Cardiac muscle cell (in vitro differentiated cells and primary cell): ENCODE data around the gene SLC18A3. TPM values are rescaled to one million over a fixed set of nuclear protein-coding genes. Genes with fewer than 3 reads are reported as not detected.
A peak's percentile ranks its signal among the peaks of the same experiment; 100 is the strongest.

Experiments used
- DNase-seq, 2 donors: peaks; one replicate each; pipeline versions ENCODE4 v3.0.0 to v3.0.0-alpha.2; 2010 to 2017; ENCODE audit warnings: low read depth in 1 of 2, low spot score in 1 of 2
- H3K27ac ChIP-seq: fragments of 200-600 bp; sonication (generic); 2 replicates; pipeline ENCODE4 v1.5.1; 2016
- H3K27me3 ChIP-seq: fragments of 200-600 bp; sonication (generic); 2 replicates; pipeline ENCODE4 v1.6.0; 2016; ENCODE audit warnings: control low read depth
- H3K36me3 ChIP-seq: fragments of 200-600 bp; sonication (generic); 2 replicates; pipeline ENCODE4 v1.5.1; 2016; ENCODE audit warnings: control low read depth
- H3K4me1 ChIP-seq: fragments of 200-600 bp; sonication (generic); 2 replicates; pipeline ENCODE4 v1.8.1; 2017; ENCODE audit warnings: low read depth, mild to moderate bottlenecking, mixed run types
- H3K4me3 ChIP-seq: fragments of 200-600 bp; sonication (generic); 2 replicates; pipeline ENCODE4 v1.5.1; 2016; ENCODE audit warnings: mild to moderate bottlenecking
- H3K9me3 ChIP-seq: fragments of 200-600 bp; sonication (generic); 2 replicates; pipeline ENCODE4 v1.5.1; 2017; ENCODE audit warnings: low read depth, mild to moderate bottlenecking, control low read depth
- polyA plus RNA-seq: library from polyadenylated mRNA; unstranded; fragments of >200 nt; fragmentation: Nextera tagmentation; extraction: Ambion mirVana; gene quantifications from 2 replicates; pipeline ENCODE4 v1.2.1, GENCODE V29; 2016
- total RNA-seq: library from RNA; depleted of rRNA; stranded (reverse); fragments of >200 nt; gene quantifications from 2 replicates; pipeline ENCODE4 v1.2.3, GENCODE V29; 2016
- TF ChIP-seq, protein P1 (sequence below): IDR thresholded peaks from 2 replicates; pipeline ENCODE4 v1.5.1; 2012; ENCODE audit warnings: low read depth, mild to moderate bottlenecking, low read length

The SLC18A3 gene
- total and polyA plus RNA-seq, 2 experiments from 2014 or later, result not detected

DNA sequence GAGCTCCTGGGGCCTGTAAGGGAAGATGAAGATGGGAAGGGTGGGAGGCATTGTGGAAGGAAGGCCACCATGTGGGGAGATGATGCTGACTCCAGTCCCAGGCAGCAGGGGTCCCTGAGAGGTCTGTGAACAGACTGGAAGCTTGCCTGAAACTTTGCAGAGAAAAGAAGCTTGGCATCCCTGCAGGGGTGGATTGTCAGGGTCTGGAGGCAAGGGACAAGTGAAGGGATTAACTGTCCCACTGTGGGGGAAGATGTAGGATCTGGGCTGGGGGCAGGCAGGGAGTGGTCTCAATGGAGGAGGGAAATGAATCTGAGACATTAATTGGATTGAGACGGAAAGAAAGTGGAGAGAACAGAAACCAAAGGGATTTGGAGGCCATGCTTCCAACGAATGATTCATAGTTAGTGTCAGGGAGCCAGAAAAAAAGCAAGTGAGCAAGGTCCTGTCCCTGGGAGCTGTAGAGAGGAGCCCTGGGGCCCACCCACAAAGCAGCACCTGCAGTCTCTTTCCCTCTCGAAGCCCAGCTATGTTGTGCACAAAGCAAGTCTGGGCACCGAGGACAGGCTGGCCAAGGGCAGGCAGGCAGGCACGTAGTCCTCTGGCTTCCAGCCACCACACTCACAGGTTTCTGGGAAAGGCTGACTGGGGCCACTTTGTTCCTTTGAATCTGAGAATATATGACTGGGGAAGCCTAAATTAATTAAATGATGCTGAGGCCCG lies 4.7 kb upstream of the SLC18A3 start:
- peaks cover 85% of the 10 kb centered on the region for H3K27me3 ChIP-seq
- no peak for DNase-seq
- H3K4me1 ChIP-seq, result peaks cover 6% of the 10 kb centered on the region
- TF ChIP-seq, protein P1, sequence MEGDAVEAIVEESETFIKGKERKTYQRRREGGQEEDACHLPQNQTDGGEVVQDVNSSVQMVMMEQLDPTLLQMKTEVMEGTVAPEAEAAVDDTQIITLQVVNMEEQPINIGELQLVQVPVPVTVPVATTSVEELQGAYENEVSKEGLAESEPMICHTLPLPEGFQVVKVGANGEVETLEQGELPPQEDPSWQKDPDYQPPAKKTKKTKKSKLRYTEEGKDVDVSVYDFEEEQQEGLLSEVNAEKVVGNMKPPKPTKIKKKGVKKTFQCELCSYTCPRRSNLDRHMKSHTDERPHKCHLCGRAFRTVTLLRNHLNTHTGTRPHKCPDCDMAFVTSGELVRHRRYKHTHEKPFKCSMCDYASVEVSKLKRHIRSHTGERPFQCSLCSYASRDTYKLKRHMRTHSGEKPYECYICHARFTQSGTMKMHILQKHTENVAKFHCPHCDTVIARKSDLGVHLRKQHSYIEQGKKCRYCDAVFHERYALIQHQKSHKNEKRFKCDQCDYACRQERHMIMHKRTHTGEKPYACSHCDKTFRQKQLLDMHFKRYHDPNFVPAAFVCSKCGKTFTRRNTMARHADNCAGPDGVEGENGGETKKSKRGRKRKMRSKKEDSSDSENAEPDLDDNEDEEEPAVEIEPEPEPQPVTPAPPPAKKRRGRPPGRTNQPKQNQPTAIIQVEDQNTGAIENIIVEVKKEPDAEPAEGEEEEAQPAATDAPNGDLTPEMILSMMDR, result no peak
- no peak overlapping the region for H3K4me3 ChIP-seq
- no peaks in the 10 kb centered on the region for H3K36me3 ChIP-seq
- H3K27ac ChIP-seq, result no peak overlapping the region
- H3K9me3 ChIP-seq, result no peaks in the 10 kb centered on the region

DNA sequence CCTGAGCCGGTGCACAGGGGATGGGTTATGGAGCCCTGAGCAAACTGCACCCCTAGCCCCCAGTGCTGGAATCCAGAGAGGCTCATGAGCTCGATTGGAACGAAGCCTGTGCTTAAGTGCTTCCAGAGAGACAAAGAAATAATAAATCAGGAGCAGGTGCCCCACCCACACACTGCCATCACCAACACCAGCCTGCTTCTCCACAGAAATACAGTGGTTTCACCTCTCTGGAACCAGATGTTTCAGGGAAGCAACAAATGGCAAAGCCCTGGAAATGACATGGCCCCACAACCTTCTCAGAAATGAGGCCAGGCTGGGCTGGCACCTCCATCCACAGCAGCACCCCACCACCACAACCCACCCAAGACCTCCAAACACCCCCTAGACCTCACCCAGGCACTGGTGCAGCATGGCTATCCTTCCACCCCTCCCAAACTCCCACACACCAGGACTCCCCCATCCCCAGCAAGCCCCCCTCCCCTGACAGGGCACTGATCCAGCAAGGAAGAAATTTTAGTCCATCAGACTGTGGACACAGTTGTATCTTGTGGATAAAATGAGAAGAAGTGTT lies 4.1 kb upstream of the SLC18A3 start:
- Histone ChIP-seq H3K4me1 (peaks cover 6% of the 10 kb centered on the region), H3K9me3 (no peaks in the 10 kb centered on the region), H3K27me3 (peaks cover 92% of the 10 kb centered on the region), H3K36me3 (no peaks in the 10 kb centered on the region), H3K4me3 (no peak overlapping the region), H3K27ac (no peak overlapping the region)
- DNase-seq, result no peak
- TF ChIP-seq, protein P1, result no peak

DNA sequence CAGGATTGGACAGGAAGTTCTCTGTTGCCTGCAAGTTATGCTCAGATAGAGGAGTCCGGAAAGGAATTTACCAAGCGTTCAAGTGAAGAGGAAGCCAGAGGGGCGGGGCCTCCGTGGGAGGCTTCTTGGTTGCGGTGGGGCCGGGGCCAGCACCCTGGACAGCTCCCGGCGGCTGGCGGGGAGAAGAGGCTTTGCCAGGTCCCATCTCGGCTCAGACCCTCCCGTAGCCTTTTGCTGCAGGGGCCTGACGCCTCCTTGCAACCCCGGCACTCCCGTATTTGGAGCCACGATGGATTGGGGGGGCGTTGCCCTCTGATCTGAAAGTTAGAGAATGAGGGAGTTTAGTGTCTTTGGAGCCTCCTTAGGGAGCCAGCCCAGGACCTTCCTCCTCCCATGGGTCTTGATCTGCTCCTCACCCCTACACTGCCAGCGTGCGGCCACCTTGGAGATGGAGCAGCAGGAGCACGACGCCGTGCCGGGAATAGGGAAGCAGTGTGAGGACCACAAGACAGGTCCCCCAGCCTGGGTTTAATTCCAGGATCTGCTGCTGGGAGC lies 3.1 kb upstream of the SLC18A3 start:
- Histone ChIP-seq H3K4me3 (no peak overlapping the region), H3K36me3 (no peaks in the 10 kb centered on the region), H3K27me3 (peaks cover 97% of the 10 kb centered on the region), H3K27ac (no peak overlapping the region), H3K9me3 (no peaks in the 10 kb centered on the region), H3K4me1 (peaks cover 6% of the 10 kb centered on the region)
- TF ChIP-seq, protein P1, result no peak
- peak; percentile 91 to 94 for DNase-seq

DNA sequence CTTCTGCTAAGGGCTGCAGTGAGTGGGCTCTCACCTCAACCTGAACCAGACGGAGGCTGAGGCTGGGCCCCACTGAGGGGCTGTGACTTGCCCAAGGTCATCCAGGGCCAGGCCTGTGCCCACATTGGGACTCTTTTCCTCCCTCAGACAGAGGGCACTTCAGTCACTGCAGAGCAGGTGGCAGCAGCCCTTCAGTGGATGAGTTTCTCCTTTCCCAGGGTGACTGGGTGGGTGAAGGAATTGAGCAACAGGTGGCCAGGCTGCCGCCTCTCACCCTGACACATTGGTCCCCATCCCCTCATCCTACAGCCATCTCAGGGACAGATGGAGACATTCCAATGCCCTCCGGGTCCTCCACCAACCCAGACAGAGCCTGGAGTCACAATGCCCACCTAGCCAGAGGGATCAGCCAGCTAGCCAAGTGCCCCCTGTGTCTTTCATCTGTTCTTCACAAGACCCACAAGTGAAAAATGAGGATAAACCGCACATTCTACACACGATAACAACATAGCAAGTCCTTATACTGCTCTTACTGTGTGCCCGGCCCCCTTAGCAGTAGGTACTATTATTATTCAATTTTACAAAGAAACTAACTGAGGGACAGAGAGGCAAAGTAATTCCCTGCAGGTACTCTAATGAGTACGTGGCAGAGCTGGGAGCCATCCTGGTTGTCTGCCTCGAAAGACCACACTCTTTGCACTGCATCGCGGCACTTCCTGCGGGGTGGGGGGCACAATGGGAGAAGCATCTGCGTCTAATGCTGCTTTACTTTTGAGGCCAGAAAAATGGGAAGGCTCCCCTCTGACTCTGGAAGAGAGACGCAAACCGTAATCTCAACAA lies 1.7 kb upstream of the SLC18A3 start:
- peaks cover 6% of the 10 kb centered on the region for H3K4me1 ChIP-seq
- no peak overlapping the region for H3K27ac ChIP-seq
- no peaks in the 10 kb centered on the region for H3K36me3 ChIP-seq
- no peak overlapping the region for H3K4me3 ChIP-seq
- H3K9me3 ChIP-seq, result no peaks in the 10 kb centered on the region
- H3K27me3 ChIP-seq, result peaks cover 97% of the 10 kb centered on the region
- no peak for DNase-seq
- TF ChIP-seq, protein P1, result no peak

DNA sequence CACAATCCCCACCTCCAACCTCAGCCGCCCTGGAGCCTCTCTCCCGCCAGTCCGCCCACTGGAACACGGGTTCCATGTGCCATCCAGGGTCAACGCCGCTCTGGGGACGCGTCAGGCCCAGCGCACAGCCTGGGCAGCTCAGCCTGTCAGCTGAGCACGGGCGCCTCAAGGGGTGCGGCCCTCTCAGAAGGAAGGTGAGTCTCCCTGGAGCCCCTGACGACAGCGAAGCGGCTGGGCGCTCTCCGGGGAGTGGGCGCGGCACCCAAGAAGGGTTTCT lies 1.2 kb upstream of the SLC18A3 start:
- Histone ChIP-seq H3K27me3 (peaks cover 97% of the 10 kb centered on the region), H3K9me3 (no peaks in the 10 kb centered on the region), H3K4me1 (peaks cover 6% of the 10 kb centered on the region), H3K27ac (no peak overlapping the region), H3K36me3 (no peaks in the 10 kb centered on the region), H3K4me3 (peak overlapping the region; percentile 29)
- TF ChIP-seq, protein P1, result no peak
- DNase-seq, result no peak
